ENCODE measurements around the gene ONECUT1.

ONECUT1 gene

GRCh38 chr15:52802110-52802509, 12.0 kb upstream of the ONECUT1 start:
- no peak for DNase-seq (ENCODE audit: low read depth, low spot score)
- H3K4me3 ChIP-seq (ENCODE audit: low read depth, low read length): no peak overlapping the region
- in situ Hi-C loops (cut with HindIII; ENCODE audit: low sequenced_read_pairs): no loop called here
- no peak for TF ChIP-seq CTCF (IDR thresholded peaks at IDR 0.05; ENCODE audit: low read depth, low read length)

GRCh38 chr15:52801748-52802085, 11.6 kb upstream of the ONECUT1 start:
- H3K4me3 ChIP-seq (ENCODE audit: low read depth, low read length): no peak overlapping the region
- TF ChIP-seq CTCF (IDR thresholded peaks at IDR 0.05; ENCODE audit: low read depth, low read length): no peak
- in situ Hi-C loops (cut with HindIII; ENCODE audit: low sequenced_read_pairs): no loop called here
- DNase-seq (ENCODE audit: low read depth, low spot score): no peak

- H3K4me3 ChIP-seq (ENCODE audit: low read depth, low read length): no peak overlapping the region
- no peak for DNase-seq (ENCODE audit: low read depth, low spot score)
- TF ChIP-seq CTCF (IDR thresholded peaks at IDR 0.05; ENCODE audit: low read depth, low read length): no peak
- in situ Hi-C loops (cut with HindIII; ENCODE audit: low sequenced_read_pairs): no loop called here
Measured at GRCh38 chr15:52800828-52801747, 11.0 kb upstream of the ONECUT1 start.

- no peak for TF ChIP-seq CTCF (IDR thresholded peaks at IDR 0.05; ENCODE audit: low read depth, low read length)
- in situ Hi-C loops (cut with HindIII; ENCODE audit: low sequenced_read_pairs): no loop called here
- no peak for DNase-seq (ENCODE audit: low read depth, low spot score)
- no peak overlapping the region for H3K4me3 ChIP-seq (ENCODE audit: low read depth, low read length)
Measured at GRCh38 chr15:52799145-52799811, 9.1 kb upstream of the ONECUT1 start.

- no peak for DNase-seq (ENCODE audit: low read depth, low spot score)
- in situ Hi-C loops (cut with HindIII; ENCODE audit: low sequenced_read_pairs): no loop called here
- H3K4me3 ChIP-seq (ENCODE audit: low read depth, low read length): no peak overlapping the region
- TF ChIP-seq CTCF (IDR thresholded peaks at IDR 0.05; ENCODE audit: low read depth, low read length): no peak
Measured at GRCh38 chr15:52798529-52799101, 8.5 kb upstream of the ONECUT1 start.

GRCh38 chr15:52797625-52798501, 7.7 kb upstream of the ONECUT1 start:
- in situ Hi-C loops (cut with HindIII; ENCODE audit: low sequenced_read_pairs): no loop called here
- no peak overlapping the region for H3K4me3 ChIP-seq (ENCODE audit: low read depth, low read length)
- no peak for TF ChIP-seq CTCF (IDR thresholded peaks at IDR 0.05; ENCODE audit: low read depth, low read length)
- no peak for DNase-seq (ENCODE audit: low read depth, low spot score)

Data from astrocyte of the spinal cord (primary cell).